Activated CD4-positive, alpha-beta memory T cell treated with anti-CD3 and anti-CD28 coated beads, Interleukin-2, amount 10 ng/mL, durations not matched to agents 7 days and 5 days (primary cell): Measurements from ENCODE around the gene OR4M2. TPM values are rescaled to one million over a fixed set of nuclear protein-coding genes. Genes with fewer than 3 reads are reported as not detected.
"Not testable (repeated sequence)": the region's sequence is repeated elsewhere in the genome, so short reads cannot be mapped to it uniquely, and the experiment has no call there.

Source experiments
- CTCF ChIA-PET: fragments of 350-600 bp; sonication (Branson Sonifier 250); formaldehyde crosslinking; loops from one replicate; lab custom pipeline; 2021; ENCODE audit warnings: antibody characterized with exemption, inconsistent platforms; lab: Charles Lee
- POLR2A ChIA-PET: fragments of 350-600 bp; sonication (Branson Sonifier 250); formaldehyde crosslinking; loops from one replicate; lab custom pipeline; 2021; ENCODE audit warnings: antibody characterized with exemption; lab: Charles Lee
- DNase-seq: peaks from one replicate; pipeline ENCODE4 v3.0.0-alpha.2; 2020
- H3K27ac Mint-ChIP-seq: one replicate; pipeline ENCODE4 v1.8.0; 2021; ENCODE audit warnings: mild to moderate bottlenecking, mixed read lengths
- H3K27me3 Mint-ChIP-seq: one replicate; pipeline ENCODE4 v1.8.0; 2021; ENCODE audit warnings: mixed read lengths
- H3K36me3 Mint-ChIP-seq: one replicate; pipeline ENCODE4 v1.8.0; 2021; ENCODE audit warnings: low read depth, mixed read lengths
- H3K4me1 Mint-ChIP-seq: one replicate; pipeline ENCODE4 v1.8.0; 2021; ENCODE audit warnings: mixed read lengths
- H3K4me3 Mint-ChIP-seq: one replicate; pipeline ENCODE4 v1.8.0; 2021; ENCODE audit warnings: mild to moderate bottlenecking, mixed read lengths
- H3K9me3 Mint-ChIP-seq: one replicate; pipeline ENCODE4 v1.8.0; 2021; ENCODE audit warnings: mixed read lengths
- total RNA-seq, 2 experiments: library from RNA; stranded (reverse); gene quantifications; one replicate each; pipeline ENCODE4 v1.2.3, GENCODE V29; 2021

The OR4M2 gene, protein sequence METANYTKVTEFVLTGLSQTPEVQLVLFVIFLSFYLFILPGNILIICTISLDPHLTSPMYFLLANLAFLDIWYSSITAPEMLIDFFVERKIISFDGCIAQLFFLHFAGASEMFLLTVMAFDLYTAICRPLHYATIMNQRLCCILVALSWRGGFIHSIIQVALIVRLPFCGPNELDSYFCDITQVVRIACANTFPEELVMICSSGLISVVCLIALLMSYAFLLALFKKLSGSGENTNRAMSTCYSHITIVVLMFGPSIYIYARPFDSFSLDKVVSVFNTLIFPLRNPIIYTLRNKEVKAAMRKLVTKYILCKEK
- not detected for total RNA-seq

DNA sequence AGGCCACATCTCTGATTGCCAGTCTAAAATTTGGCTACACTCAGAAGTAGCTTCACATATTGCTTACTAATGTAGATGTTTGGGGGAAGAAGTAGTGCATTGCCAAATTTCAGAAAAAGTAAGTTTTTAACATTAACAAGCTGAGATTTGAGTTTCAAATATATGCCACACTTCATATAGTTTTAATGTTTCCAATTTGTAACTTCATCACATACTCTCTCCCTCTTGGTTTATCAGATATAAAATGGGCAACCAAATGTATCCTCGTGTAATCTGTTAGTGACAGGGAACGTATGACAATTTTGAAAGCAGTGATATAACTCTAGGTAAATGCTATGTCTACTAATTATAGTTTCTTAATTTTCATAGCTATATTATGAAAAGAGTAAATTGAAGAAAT is at the start of gene OR4M2:
TSS of gene OR4M2 (plus strand) at position 301 of the 400 bp plus-strand sequence. CDS start at position 399, 98 bp downstream.
- CTCF ChIA-PET, H3K4me3 Mint-ChIP-seq, H3K27me3 Mint-ChIP-seq, H3K4me1 Mint-ChIP-seq, H3K27ac Mint-ChIP-seq, DNase-seq, H3K36me3 Mint-ChIP-seq, H3K9me3 Mint-ChIP-seq, POLR2A ChIA-PET: not testable (repeated sequence)

DNA sequence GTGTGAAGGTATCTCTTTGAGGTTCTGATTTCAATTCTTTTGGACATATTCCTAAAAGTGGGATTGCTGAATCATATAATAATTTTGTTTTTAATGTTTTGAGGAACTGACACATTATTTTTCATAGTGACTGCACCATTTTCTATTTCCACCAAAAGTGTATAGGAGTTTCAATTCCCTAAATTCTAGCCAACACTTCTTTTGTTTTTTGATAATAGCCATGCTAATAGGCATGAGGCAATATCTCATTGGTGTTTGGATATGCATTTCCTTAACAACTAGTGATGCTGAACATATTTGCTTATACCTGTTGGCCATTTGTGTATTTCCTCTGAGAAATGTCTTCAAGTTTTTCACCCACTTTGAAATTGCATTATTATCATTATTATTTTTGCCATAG is 11.1 kb upstream of the OR4M2 start:
- H3K4me3 Mint-ChIP-seq, POLR2A ChIA-PET, DNase-seq, H3K27me3 Mint-ChIP-seq, H3K36me3 Mint-ChIP-seq, H3K27ac Mint-ChIP-seq, CTCF ChIA-PET, H3K4me1 Mint-ChIP-seq, H3K9me3 Mint-ChIP-seq: not testable (repeated sequence)

DNA sequence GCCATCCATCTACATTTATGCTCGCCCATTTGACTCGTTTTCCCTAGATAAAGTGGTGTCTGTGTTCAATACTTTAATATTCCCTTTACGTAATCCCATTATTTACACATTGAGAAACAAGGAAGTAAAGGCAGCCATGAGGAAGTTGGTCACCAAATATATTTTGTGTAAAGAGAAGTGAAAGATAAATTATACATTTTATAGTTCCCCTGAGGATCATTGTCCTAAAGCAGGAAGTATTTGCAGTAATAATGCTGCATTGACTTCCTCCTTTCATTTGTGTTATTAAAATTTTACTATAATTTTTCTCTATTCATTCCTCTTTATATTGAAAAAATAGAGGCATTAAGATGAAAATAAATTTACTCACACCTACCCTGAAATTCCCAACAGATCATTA is 1.1 kb downstream of the OR4M2 start:
- H3K27me3 Mint-ChIP-seq, H3K27ac Mint-ChIP-seq, H3K9me3 Mint-ChIP-seq, H3K36me3 Mint-ChIP-seq, H3K4me1 Mint-ChIP-seq, DNase-seq, CTCF ChIA-PET, POLR2A ChIA-PET, H3K4me3 Mint-ChIP-seq: not testable (repeated sequence)

DNA sequence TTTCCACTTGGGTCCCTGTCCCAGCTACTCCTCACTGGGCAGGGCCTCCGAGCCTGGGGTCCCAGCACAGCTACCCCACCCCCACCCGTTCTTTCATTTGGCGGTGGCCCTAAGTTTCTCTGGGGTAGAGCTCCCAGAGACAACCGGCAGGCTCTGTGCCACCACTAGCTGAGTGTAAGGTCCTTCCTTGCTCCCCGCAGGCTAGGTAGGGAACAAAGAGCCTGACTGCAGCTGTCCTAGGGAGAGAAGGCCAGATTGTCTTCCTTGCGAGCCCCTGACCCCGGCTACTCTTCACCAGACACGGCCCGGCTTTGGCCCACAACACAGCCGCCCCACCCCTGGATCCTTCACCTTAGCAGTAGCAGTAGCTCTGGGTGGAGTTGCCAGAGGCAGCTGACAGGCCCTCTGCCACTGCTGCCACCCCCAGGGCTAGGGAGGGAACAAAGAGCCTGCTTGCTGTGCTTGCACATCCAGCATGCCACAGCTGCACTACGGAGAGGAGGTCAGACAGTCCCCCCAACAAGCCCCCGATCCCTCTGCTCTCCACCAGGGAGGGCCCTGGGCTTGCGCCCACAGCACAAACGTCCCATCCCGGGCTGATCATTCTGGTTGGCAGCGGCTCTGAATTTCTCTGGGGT is 18.4 kb downstream of the OR4M2 start:
- DNase-seq, H3K4me1 Mint-ChIP-seq, H3K4me3 Mint-ChIP-seq, H3K27me3 Mint-ChIP-seq, CTCF ChIA-PET, POLR2A ChIA-PET, H3K27ac Mint-ChIP-seq, H3K36me3 Mint-ChIP-seq, H3K9me3 Mint-ChIP-seq: not testable (repeated sequence)

DNA sequence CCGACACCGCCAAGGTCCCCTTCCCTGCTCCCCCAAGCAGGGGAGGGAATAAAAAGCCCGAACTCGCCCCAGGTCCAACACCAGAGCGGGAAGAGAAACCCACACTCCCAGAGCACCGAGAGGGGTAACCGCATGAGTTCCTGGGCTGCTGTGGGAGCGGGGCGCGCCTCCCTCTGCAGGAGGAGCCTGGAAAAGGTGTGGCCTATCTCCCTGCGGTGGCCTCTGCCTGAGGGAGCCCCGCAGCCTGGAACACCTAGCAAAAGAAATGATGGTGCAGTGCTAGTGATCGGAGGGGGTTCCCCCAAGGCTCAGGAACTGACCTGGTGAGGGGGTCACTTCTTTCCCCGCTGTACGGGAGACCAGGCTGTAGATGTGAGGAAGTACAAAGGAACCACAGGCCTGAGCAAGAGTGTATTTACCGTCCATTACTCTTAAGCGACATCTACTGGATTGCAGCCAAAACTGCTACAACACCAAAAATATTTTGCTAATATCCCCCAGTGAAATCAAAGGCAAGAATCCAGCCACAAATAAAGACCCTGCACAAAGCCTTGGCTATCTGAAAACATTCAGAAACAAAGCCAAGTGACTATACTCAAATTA is 19.1 kb downstream of the OR4M2 start:
- H3K4me1 Mint-ChIP-seq, DNase-seq, H3K27me3 Mint-ChIP-seq, H3K9me3 Mint-ChIP-seq, POLR2A ChIA-PET, CTCF ChIA-PET, H3K27ac Mint-ChIP-seq, H3K4me3 Mint-ChIP-seq, H3K36me3 Mint-ChIP-seq: not testable (repeated sequence)

DNA sequence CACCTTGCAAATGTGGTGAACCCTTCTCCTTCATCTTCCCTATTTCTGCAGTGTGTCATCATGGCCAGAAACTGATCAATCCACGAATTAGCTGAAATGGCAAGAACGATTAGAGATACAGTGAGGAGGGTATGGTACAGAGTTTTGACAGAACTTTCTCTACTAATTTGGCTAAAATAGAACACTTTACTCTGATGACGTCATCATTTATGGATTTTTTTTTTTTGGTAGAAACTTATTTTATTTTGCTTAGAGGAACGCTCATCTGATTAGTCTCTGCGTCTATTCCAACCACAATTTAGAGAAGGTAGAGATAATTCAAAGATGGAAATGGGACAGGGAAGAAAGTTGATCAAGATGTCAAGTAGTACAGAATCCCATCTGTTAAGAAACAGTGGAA is 41.7 kb downstream of the OR4M2 start:
- POLR2A ChIA-PET, H3K9me3 Mint-ChIP-seq, H3K36me3 Mint-ChIP-seq, H3K27ac Mint-ChIP-seq, H3K27me3 Mint-ChIP-seq, CTCF ChIA-PET, H3K4me1 Mint-ChIP-seq, H3K4me3 Mint-ChIP-seq, DNase-seq: not testable (repeated sequence)

Other genes starting within 250 kb of the OR4M2 start
- not detected for gene POTEB, start 202.8 kb upstream of the OR4M2 start, total RNA-seq